ENCODE data around the gene POLD2.
"Not testable (repeated sequence)": the region's sequence is repeated elsewhere in the genome, so short reads cannot be mapped to it uniquely, and the experiment has no call there.

POLD2 gene

DNA sequence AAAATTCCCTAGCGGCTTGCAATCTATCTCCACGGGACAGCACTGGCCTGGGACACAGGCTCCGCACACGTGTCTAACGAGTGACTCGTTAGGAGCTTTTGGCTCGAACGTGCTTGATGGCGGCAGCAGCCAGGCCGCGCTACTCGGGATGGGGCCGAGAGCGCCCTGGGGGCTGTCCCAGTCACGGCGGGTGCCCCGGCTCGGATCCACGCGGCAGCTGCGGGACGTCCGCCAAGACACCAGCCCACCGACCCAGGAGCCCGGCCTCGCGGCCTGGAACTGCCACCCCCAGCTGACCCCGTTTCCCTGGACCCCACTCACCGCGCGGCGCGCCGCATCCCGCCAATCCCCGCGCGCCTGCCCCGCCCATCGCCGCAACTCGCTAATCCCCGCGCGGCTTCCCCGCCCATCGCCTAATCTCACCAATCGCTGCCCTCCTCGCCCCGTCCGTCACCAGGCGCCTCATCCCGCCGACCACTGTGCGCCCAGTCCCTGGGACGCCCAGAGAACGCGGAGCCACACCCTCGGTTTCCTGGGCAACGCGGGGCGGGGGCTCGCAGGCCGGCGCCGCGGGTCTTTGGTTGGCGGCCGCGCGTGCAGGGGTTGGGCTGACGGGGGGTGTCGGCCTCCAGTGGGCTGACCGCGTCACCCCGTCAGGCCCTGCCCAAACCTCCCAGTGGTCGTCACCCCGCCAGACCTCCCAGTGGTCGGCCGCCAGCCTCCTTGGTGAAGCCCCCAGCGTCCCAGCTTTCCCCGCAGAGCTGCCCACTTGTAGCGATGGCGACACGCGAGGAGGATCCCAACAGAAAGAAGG, at the start of gene POLD2:
Gene POLD2, minus strand, starts transcription at position 359 of the 814 bp plus-strand sequence. CDS start 1,495 bp downstream, outside the sequence.
- Histone ChIP-seq H2AFZ (ENCODE audit: low read length) (peak within 1 kb of the TSS; percentile 78), H3K9ac (ENCODE audit: low read depth, low read length, poor library complexity, severe bottlenecking) (peak within 1 kb of the TSS; percentile 78), H3K4me1 (ENCODE audit: insufficient read depth, low read length, poor library complexity, severe bottlenecking) (peaks cover 46% of the 10 kb centered on the region), H3K79me2 (ENCODE audit: insufficient read depth, low read length) (peaks cover 46% of the 10 kb centered on the region), H3F3A (ENCODE audit: low read depth) (peaks cover 5% of the 10 kb centered on the region; the same call in 1 of the 2 replicates), H3K36me3 (ENCODE audit: insufficient read depth, low read length) (peaks cover 6% of the 10 kb centered on the region; the same call in 1 of the 2 replicates), H3K4me3 (ENCODE audit: low read length, poor library complexity, severe bottlenecking) (peak within 1 kb of the TSS; percentile 90), H3K9me3 (ENCODE audit: insufficient read depth, low read depth, low read length) (no peaks in the 10 kb centered on the region), H3K9me2 (replicated peaks; ENCODE audit: low read depth, low read length) (no peaks in the 10 kb centered on the region), H3K27me3 (ENCODE audit: insufficient read depth, low read length, poor library complexity, severe bottlenecking) (no peaks in the 10 kb centered on the region), H4K20me1 (ENCODE audit: insufficient read depth, low read length, poor library complexity, severe bottlenecking) (peaks cover 6% of the 10 kb centered on the region), H3K4me2 (ENCODE audit: low read depth, low read length, poor library complexity, severe bottlenecking) (peak within 1 kb of the TSS; percentile 99)
- TF ChIP-seq EZH2phosphoT487 (IDR thresholded peaks at IDR 0.05; ENCODE audit: borderline replicate concordance) (no peak), CTCF (conservative IDR thresholded peaks at IDR 0.05; ENCODE audit: low read length) (no peak)

GRCh38 chr7:44172803-44173424, 49.6 kb upstream of the POLD2 start:
- Histone ChIP-seq H3K36me3 (ENCODE audit: insufficient read depth, low read length) (no peaks in the 10 kb centered on the region), H3K4me3 (ENCODE audit: low read length, poor library complexity, severe bottlenecking) (no peak overlapping the region), H3K4me1 (ENCODE audit: insufficient read depth, low read length, poor library complexity, severe bottlenecking) (peaks cover 1% of the 10 kb centered on the region), H3K4me2 (ENCODE audit: low read depth, low read length, poor library complexity, severe bottlenecking) (no peak overlapping the region), H3F3A (ENCODE audit: low read depth) (no peaks in the 10 kb centered on the region), H3K9ac (ENCODE audit: low read depth, low read length, poor library complexity, severe bottlenecking) (no peak overlapping the region), H3K79me2 (ENCODE audit: insufficient read depth, low read length) (no peaks in the 10 kb centered on the region), H3K27me3 (ENCODE audit: insufficient read depth, low read length, poor library complexity, severe bottlenecking) (no peaks in the 10 kb centered on the region), H3K9me2 (replicated peaks; ENCODE audit: low read depth, low read length) (no peaks in the 10 kb centered on the region), H3K9me3 (ENCODE audit: insufficient read depth, low read depth, low read length) (no peaks in the 10 kb centered on the region), H4K20me1 (ENCODE audit: insufficient read depth, low read length, poor library complexity, severe bottlenecking) (no peaks in the 10 kb centered on the region), H2AFZ (ENCODE audit: low read length) (no peak overlapping the region)
- TF ChIP-seq EZH2phosphoT487 (IDR thresholded peaks at IDR 0.05; ENCODE audit: borderline replicate concordance) (no peak), CTCF (conservative IDR thresholded peaks at IDR 0.05; ENCODE audit: low read length) (no peak)

GRCh38 chr7:44172352-44172751, 49.0 kb upstream of the POLD2 start:
- no peaks in the 10 kb centered on the region for H3K9me2 ChIP-seq (replicated peaks; ENCODE audit: low read depth, low read length)
- H3K4me3 ChIP-seq (ENCODE audit: low read length, poor library complexity, severe bottlenecking) = no peak overlapping the region
- H2AFZ ChIP-seq (ENCODE audit: low read length) = no peak overlapping the region
- H4K20me1 ChIP-seq (ENCODE audit: insufficient read depth, low read length, poor library complexity, severe bottlenecking) = no peaks in the 10 kb centered on the region
- H3K4me1 ChIP-seq (ENCODE audit: insufficient read depth, low read length, poor library complexity, severe bottlenecking) = peaks cover 4% of the 10 kb centered on the region
- no peaks in the 10 kb centered on the region for H3K36me3 ChIP-seq (ENCODE audit: insufficient read depth, low read length)
- H3K9me3 ChIP-seq (ENCODE audit: insufficient read depth, low read depth, low read length) = no peaks in the 10 kb centered on the region
- no peaks in the 10 kb centered on the region for H3K27me3 ChIP-seq (ENCODE audit: insufficient read depth, low read length, poor library complexity, severe bottlenecking)
- no peak overlapping the region for H3K9ac ChIP-seq (ENCODE audit: low read depth, low read length, poor library complexity, severe bottlenecking)
- no peak for TF ChIP-seq CTCF (conservative IDR thresholded peaks at IDR 0.05; ENCODE audit: low read length)
- TF ChIP-seq EZH2phosphoT487 (IDR thresholded peaks at IDR 0.05; ENCODE audit: borderline replicate concordance) = no peak
- H3F3A ChIP-seq (ENCODE audit: low read depth) = no peaks in the 10 kb centered on the region
- H3K79me2 ChIP-seq (ENCODE audit: insufficient read depth, low read length) = no peaks in the 10 kb centered on the region
- no peak overlapping the region for H3K4me2 ChIP-seq (ENCODE audit: low read depth, low read length, poor library complexity, severe bottlenecking)

GRCh38 chr7:44171901-44172300, 48.6 kb upstream of the POLD2 start:
- H3K27me3 ChIP-seq (ENCODE audit: insufficient read depth, low read length, poor library complexity, severe bottlenecking); H3F3A ChIP-seq (ENCODE audit: low read depth); H3K9me2 ChIP-seq (replicated peaks; ENCODE audit: low read depth, low read length); H3K4me1 ChIP-seq (ENCODE audit: insufficient read depth, low read length, poor library complexity, severe bottlenecking); H3K4me2 ChIP-seq (ENCODE audit: low read depth, low read length, poor library complexity, severe bottlenecking); H3K9ac ChIP-seq (ENCODE audit: low read depth, low read length, poor library complexity, severe bottlenecking); H3K36me3 ChIP-seq (ENCODE audit: insufficient read depth, low read length); H3K9me3 ChIP-seq (ENCODE audit: insufficient read depth, low read depth, low read length); H3K4me3 ChIP-seq (ENCODE audit: low read length, poor library complexity, severe bottlenecking); H3K79me2 ChIP-seq (ENCODE audit: insufficient read depth, low read length); H4K20me1 ChIP-seq (ENCODE audit: insufficient read depth, low read length, poor library complexity, severe bottlenecking); H2AFZ ChIP-seq (ENCODE audit: low read length): not testable (repeated sequence)

Measured in Loucy (cell line).